Esophagus (tissue), 2 donors: ENCODE results near the gene BCDIN3D. TPM values are rescaled to one million over a fixed set of nuclear protein-coding genes. Genes with fewer than 3 reads are reported as not detected.
A peak's percentile ranks its signal among the peaks of the same experiment; 100 is the strongest.

Experiments
- H3K27ac ChIP-seq, 2 donors: one replicate each; pipeline ENCODE4 v1.5.1; 2013; ENCODE audit warnings: low read depth in 2 of 2, mild to moderate bottlenecking in 2 of 2, inconsistent platforms in 1 of 2, low read length in 1 of 2, moderate library complexity in 1 of 2
- H3K27me3 ChIP-seq, 2 donors: one replicate each; pipeline ENCODE4 v1.6.1; 2013; ENCODE audit warnings: low read length in 2 of 2, control low read depth in 1 of 2, mild to moderate bottlenecking in 1 of 2; ENCODE audit not compliant: insufficient read depth in 2 of 2, control insufficient read depth in 1 of 2
- H3K36me3 ChIP-seq, 2 donors: one replicate each; pipeline ENCODE4 v1.6.1; 2013; ENCODE audit warnings: low read length in 1 of 2; ENCODE audit not compliant: control insufficient read depth in 2 of 2, insufficient read depth in 2 of 2
- H3K4me1 ChIP-seq, 2 donors: one replicate each; pipeline ENCODE4 v1.6.1; 2013; ENCODE audit warnings: low read length in 1 of 2; ENCODE audit not compliant: control insufficient read depth in 2 of 2, insufficient read depth in 2 of 2
- H3K4me3 ChIP-seq, 2 donors: one replicate each; pipeline ENCODE4 v1.5.1; 2013; ENCODE audit warnings: low read length in 2 of 2, mild to moderate bottlenecking in 2 of 2, low read depth in 1 of 2, moderate library complexity in 1 of 2
- H3K9me3 ChIP-seq, 2 donors: one replicate each; pipeline ENCODE4 v1.6.1; 2013; ENCODE audit warnings: mild to moderate bottlenecking in 2 of 2, low read depth in 1 of 2, low read length in 1 of 2, moderate library complexity in 1 of 2; ENCODE audit not compliant: control insufficient read depth in 2 of 2, insufficient read depth in 1 of 2
- WGBS, 2 donors: extraction: QIAGEN DNeasy Blood & Tissue Kit; methylation state at CpG; one replicate each; pipeline ENCODE4 v1.1.7; 2013; 5-methylcytosine and 5-hydroxymethylcytosine counted together
- polyA plus RNA-seq, 2 donors: library from polyadenylated mRNA; stranded (reverse); fragments of 200-250 nt; gene quantifications; one replicate each; pipeline ENCODE4 v1.2.3, GENCODE V29; 2013
- donor health status: healthy with polysubstance abuse.
- donor health status: Bipolar disorder and iron deficiency.

BCDIN3D gene
- polyA plus RNA-seq, 2 donors, result 2.3 to 2.6 TPM

DNA sequence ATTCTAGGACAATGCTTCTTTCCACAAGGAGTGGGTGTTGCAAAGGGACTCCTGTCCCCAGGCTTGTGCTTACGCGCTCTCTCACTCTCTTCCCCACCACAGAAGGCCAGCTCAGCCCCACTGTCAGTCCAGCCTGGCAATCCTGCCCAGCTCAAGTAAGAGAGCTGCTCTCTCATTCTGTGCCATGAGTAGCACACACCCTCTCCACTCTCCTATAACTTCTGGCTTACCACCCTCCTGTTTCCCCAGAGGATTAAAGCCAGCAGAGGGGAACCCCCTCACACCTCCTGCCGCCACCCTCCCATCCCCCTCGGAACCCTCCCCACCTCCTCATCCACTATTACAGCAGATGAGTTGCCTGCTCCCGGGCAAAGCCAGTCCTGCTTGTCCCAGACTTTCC lies 31.8 kb downstream of the BCDIN3D start:
- Histone ChIP-seq H3K27ac (no peak overlapping the region), H3K36me3 (no peaks in the 10 kb centered on the region), H3K27me3 (no peaks in the 10 kb centered on the region), H3K9me3 (no peaks in the 10 kb centered on the region), H3K4me3 (no peak overlapping the region), H3K4me1 (peaks cover 0 to 5% of the 10 kb centered on the region in 2 donors)
- WGBS, 2 donors, result 81 to 84% methylated on average over 5 of the region's 5 CpGs

GRCh38 chr12:49809906-49810389 lies 33.0 kb downstream of the BCDIN3D start:
- Histone ChIP-seq H3K4me1 (peaks cover 2 to 5% of the 10 kb centered on the region in 2 donors), H3K9me3 (no peaks in the 10 kb centered on the region), H3K27ac (peak overlapping the region; percentile 26 to 45), H3K4me3 (no peak overlapping the region), H3K36me3 (peaks cover 0 to under 1% of the 10 kb centered on the region in 2 donors), H3K27me3 (no peaks in the 10 kb centered on the region)
- WGBS, 2 donors, result 54 to 64% methylated on average over 8 to 9 of the region's 9 CpGs

DNA sequence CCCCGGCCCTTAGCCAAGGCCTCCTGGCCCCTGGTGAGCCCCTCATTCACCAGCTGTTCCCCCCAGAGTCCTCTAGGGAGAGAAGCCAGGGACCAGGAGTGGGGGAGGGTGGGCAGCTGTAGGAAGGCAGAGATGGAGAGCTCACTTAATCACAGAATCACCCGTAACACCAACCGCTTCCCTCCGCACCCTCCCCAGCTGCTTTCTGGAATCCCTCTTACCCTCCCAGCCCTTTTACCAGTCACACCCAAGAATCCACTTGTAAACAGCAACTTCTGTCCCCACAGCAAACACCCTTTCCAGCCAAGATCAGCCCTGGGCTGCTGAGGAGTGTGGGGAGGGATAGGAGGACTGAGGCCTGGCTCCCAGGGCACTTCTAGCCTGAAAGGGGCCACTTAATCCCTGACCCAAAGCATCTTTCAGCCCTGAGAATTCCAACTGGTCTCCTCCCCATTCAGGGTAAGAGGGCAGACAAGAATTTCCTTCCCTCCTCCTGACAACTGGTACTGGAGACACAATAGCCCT lies 33.5 kb downstream of the BCDIN3D start:
- H3K27me3 ChIP-seq, result no peaks in the 10 kb centered on the region
- H3K4me3 ChIP-seq, result no peak overlapping the region
- no peaks in the 10 kb centered on the region for H3K9me3 ChIP-seq
- H3K36me3 ChIP-seq, result peaks cover 0 to 6% of the 10 kb centered on the region in 2 donors
- H3K4me1 ChIP-seq, result peaks cover 2 to 5% of the 10 kb centered on the region in 2 donors
- WGBS, 2 donors, result 71 to 74% methylated on average over 4 of the region's 4 CpGs
- peak overlapping the region; percentile 19 to 68 for H3K27ac ChIP-seq

DNA sequence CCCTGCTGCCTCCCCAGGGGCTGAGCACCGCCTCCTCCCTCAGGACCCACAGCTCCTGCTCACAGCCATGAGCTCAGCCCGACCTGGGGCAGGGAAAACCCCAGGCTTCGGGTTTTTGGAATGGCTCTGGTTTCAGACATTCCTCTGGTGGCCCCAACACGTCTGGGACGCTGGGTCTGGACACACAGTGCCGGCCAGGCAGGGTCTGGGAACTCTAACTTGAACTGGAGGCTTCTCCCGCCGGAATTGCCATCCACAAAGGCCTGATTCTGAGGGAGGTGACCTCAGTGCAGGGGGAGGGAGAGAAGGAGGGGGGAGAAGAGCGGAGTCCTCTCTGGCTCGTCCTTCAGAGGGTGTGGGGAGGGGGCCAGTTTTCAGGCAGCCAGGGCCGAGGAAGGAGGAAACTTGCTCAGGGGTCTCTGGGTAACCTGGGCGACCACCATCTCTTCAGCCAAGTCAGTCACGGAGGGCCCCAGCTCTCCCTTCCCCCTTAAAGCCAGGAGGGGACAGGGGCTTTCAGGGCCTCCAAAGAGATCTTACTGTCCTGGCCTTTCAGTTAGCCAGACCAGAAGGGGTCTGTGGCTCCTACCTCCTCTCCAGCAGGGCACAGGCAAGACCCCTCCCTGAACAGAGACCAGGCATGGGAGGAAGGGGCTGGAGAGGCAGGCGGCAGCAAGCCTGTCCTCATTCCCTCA lies 34.1 kb downstream of the BCDIN3D start:
- peak overlapping the region; percentile 19 to 68 for H3K27ac ChIP-seq
- no peaks in the 10 kb centered on the region for H3K9me3 ChIP-seq
- peaks cover 0 to 6% of the 10 kb centered on the region in 2 donors for H3K36me3 ChIP-seq
- no peak overlapping the region for H3K4me3 ChIP-seq
- 59 to 65% methylated on average over 14 of the region's 14 CpGs for WGBS, 2 donors
- peaks cover 2 to 5% of the 10 kb centered on the region in 2 donors for H3K4me1 ChIP-seq
- no peaks in the 10 kb centered on the region for H3K27me3 ChIP-seq

- WGBS, 2 donors, result 86 to 90% methylated on average over 12 of the region's 12 CpGs
- H3K36me3 ChIP-seq, result peaks cover 0 to 10% of the 10 kb centered on the region in 2 donors
- no peak overlapping the region for H3K27ac ChIP-seq
- H3K9me3 ChIP-seq, result no peaks in the 10 kb centered on the region
- H3K27me3 ChIP-seq, result no peaks in the 10 kb centered on the region
- peaks cover 2 to 5% of the 10 kb centered on the region in 2 donors for H3K4me1 ChIP-seq
- no peak overlapping the region for H3K4me3 ChIP-seq
These were observed 34.8 kb downstream of the BCDIN3D start for GRCh38 chr12:49807991-49808580.

GRCh38 chr12:49806877-49807276 lies 36.0 kb downstream of the BCDIN3D start:
- H3K36me3 ChIP-seq, result peaks cover 0 to 16% of the 10 kb centered on the region in 2 donors
- no peaks in the 10 kb centered on the region for H3K9me3 ChIP-seq
- 90 to 91% methylated on average over 7 of the region's 7 CpGs for WGBS, 2 donors
- no peaks in the 10 kb centered on the region for H3K27me3 ChIP-seq
- H3K4me1 ChIP-seq, result peaks cover 2 to 5% of the 10 kb centered on the region in 2 donors
- no peak overlapping the region for H3K4me3 ChIP-seq
- no peak overlapping the region for H3K27ac ChIP-seq

DNA sequence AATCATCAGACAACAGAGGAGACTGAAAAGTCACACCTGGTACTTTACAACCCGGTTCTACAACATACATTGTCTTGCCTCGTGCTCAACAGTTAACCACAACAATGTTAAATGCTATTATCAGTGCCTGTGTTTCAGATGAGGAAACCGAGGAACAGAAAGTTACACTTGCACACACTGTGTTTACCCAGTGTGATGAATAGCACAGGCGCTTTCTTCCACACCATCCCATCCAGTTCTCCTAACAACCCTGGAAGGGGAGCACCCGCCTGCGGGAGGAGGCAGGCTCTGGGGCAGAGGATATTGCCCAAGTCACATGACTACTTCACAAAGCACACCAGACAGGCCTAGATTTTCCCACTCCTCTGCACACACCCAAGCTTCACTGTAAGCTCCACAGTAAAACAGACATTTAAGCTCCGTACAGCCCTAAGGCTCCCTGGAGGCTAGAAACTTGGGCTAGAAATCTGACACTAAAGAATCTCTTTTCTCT lies 36.5 kb downstream of the BCDIN3D start:
- Histone ChIP-seq H3K27ac (no peak overlapping the region), H3K4me3 (no peak overlapping the region), H3K36me3 (peaks cover 0 to 18% of the 10 kb centered on the region in 2 donors), H3K9me3 (no peaks in the 10 kb centered on the region), H3K27me3 (no peaks in the 10 kb centered on the region), H3K4me1 (peaks cover 2 to 5% of the 10 kb centered on the region in 2 donors)
- WGBS, 2 donors, result 80 to 89% methylated on average over 7 of the region's 7 CpGs

DNA sequence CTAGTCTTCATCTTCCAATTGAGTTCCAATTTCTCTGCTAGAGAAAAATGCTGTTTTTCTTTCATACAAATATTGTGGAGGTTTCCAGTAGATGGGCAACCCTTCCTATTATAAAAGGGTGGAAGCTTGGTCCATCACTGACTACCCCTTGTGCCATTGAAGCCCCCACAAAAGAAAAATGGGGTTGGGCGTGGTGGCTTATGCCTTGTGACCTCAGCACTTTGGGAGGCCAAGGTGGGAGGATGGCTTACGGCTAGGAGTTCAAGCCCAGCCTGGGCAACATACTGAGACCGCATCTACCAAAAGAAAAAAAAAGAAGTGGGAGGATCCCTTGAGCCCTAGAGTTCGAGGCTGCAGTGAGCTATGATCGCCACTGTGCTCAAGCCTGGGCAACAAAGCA lies 37.5 kb downstream of the BCDIN3D start:
- H3K4me1 ChIP-seq, result peaks cover 2 to 5% of the 10 kb centered on the region in 2 donors
- no peaks in the 10 kb centered on the region for H3K9me3 ChIP-seq
- H3K36me3 ChIP-seq, result peaks cover 0 to 18% of the 10 kb centered on the region in 2 donors
- WGBS, 2 donors, result 89% methylated on average over 5 of the region's 5 CpGs
- no peak overlapping the region for H3K4me3 ChIP-seq
- H3K27me3 ChIP-seq, result no peaks in the 10 kb centered on the region
- H3K27ac ChIP-seq, result no peak overlapping the region

DNA sequence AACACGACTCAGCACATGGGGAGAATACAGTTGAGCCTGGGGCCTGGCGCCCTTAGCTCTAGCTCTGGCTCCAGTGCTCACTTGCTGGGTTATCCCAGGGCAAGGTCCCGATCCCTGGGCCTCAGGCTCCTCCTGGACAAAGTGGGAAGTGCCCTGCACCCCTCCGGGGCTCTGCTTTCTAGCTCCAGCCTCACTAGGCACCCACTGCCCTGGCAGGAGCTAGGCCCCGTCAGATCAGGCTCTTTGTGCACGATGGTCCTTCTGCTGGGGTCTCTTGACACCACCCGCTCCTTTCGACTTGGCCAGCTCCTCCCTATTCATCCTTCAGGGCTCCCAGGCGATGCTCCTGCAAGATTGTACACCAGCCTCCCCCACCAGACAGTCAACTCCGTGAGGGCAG lies 38.1 kb downstream of the BCDIN3D start:
- 91 to 94% methylated on average over 10 of the region's 10 CpGs for WGBS, 2 donors
- Histone ChIP-seq H3K27me3 (no peaks in the 10 kb centered on the region), H3K36me3 (peaks cover 0 to 18% of the 10 kb centered on the region in 2 donors), H3K4me1 (peaks cover 2 to 3% of the 10 kb centered on the region in 2 donors), H3K9me3 (no peaks in the 10 kb centered on the region), H3K27ac (no peak overlapping the region), H3K4me3 (no peak overlapping the region)
